ENCODE results near the gene BACE2. TPM values are rescaled to one million over a fixed set of nuclear protein-coding genes. Genes with fewer than 3 reads are reported as not detected.

The BACE2 gene
- total RNA-seq, 4 donors from 2014 or later, result 59.0 to 89.1 (median 68.1) TPM

DNA sequence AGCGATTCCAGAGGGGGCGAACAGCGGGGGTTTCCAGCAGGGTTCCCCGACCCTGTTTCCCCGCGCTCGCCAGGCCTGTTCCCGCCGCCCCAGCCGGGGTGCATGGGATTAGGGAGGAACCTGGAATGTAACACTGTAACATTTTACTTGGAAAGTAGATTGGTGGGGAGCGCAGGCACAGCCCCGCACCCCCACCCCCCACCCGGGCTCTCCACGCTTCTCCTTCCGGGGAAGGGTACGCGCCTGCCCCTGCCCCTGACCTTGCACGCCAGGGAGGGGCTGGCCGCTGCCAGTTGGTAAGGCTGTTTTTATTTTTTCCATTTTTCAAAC, 149.1 kb downstream of the BACE2 start:
- DNase-seq, result no peak
- 17 to 20% methylated on average over 19 of the region's 19 CpGs for WGBS, 2 donors
- Histone ChIP-seq H3K27me3 (no peaks in the 10 kb centered on the region), H3K4me1 (peaks cover 4 to 6% of the 10 kb centered on the region in 2 donors), H3K4me3 (replicated peaks in 1 of 3) (peak overlapping the region in 2 of 3 donors; percentile 35 to 44), H3K27ac (no peak overlapping the region), H3K36me3 (no peaks in the 10 kb centered on the region), H3K9me3 (no peaks in the 10 kb centered on the region)
- intact Hi-C loops (cut with DNase I), result no loop called here
- TF ChIP-seq POLR2A (IDR thresholded peaks at IDR 0.05), result no peak
- TF ChIP-seq, protein P1, sequence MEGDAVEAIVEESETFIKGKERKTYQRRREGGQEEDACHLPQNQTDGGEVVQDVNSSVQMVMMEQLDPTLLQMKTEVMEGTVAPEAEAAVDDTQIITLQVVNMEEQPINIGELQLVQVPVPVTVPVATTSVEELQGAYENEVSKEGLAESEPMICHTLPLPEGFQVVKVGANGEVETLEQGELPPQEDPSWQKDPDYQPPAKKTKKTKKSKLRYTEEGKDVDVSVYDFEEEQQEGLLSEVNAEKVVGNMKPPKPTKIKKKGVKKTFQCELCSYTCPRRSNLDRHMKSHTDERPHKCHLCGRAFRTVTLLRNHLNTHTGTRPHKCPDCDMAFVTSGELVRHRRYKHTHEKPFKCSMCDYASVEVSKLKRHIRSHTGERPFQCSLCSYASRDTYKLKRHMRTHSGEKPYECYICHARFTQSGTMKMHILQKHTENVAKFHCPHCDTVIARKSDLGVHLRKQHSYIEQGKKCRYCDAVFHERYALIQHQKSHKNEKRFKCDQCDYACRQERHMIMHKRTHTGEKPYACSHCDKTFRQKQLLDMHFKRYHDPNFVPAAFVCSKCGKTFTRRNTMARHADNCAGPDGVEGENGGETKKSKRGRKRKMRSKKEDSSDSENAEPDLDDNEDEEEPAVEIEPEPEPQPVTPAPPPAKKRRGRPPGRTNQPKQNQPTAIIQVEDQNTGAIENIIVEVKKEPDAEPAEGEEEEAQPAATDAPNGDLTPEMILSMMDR (IDR thresholded peaks at IDR 0.05), result no peak

- 82 to 85% methylated on average over 10 of the region's 10 CpGs for WGBS, 2 donors
- TF ChIP-seq POLR2A (IDR thresholded peaks at IDR 0.05), result no peak
- TF ChIP-seq, protein P1 (IDR thresholded peaks at IDR 0.05), result no peak
- no peak for DNase-seq
- intact Hi-C loops (cut with DNase I), result no loop called here
- Histone ChIP-seq H3K36me3 (no peaks in the 10 kb centered on the region), H3K27me3 (no peaks in the 10 kb centered on the region), H3K4me3 (replicated peaks in 1 of 3) (peak overlapping the region in 1 of 3 donors; percentile 35), H3K9me3 (no peaks in the 10 kb centered on the region), H3K4me1 (peaks cover 4 to 6% of the 10 kb centered on the region in 2 donors), H3K27ac (no peak overlapping the region)
Observed at GRCh38 chr21:41317458-41317857, 149.5 kb downstream of the BACE2 start.

- WGBS, 2 donors, result 89 to 94% methylated on average over 9 of the region's 9 CpGs
Observed at GRCh38 chr21:41318218-41318617, 150.3 kb downstream of the BACE2 start.

DNA sequence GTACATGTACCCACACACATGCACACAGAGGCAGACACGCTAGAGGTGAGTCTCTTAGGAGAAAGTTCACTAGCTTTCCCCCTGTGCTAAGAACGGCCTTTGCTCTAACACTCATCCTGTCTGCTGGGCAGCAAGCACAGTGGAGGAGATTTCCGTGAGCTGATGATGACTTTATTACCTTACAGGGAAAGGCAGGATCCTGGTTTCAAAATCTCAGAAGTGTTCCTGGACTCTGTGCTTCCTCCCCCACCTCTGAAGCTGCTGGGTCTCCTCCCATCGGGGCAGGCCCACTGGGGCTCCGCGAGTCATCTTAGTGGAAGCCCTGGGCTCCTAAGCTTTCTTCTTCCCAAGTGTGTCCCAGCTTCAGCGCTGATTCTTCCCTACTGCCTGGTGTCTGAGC, 151.3 kb downstream of the BACE2 start:
- Histone ChIP-seq H3K9me3 (no peaks in the 10 kb centered on the region), H3K36me3 (no peaks in the 10 kb centered on the region), H3K27ac (no peak overlapping the region), H3K27me3 (no peaks in the 10 kb centered on the region), H3K4me3 (replicated peaks in 1 of 3) (no peak overlapping the region), H3K4me1 (peaks cover 4 to 6% of the 10 kb centered on the region in 2 donors)
- TF ChIP-seq, protein P1 (IDR thresholded peaks at IDR 0.05), result no peak
- TF ChIP-seq POLR2A (IDR thresholded peaks at IDR 0.05), result no peak
- intact Hi-C loops (cut with DNase I), result no loop called here
- DNase-seq, result no peak
- WGBS, 2 donors, result 80 to 93% methylated on average over 6 to 7 of the region's 7 CpGs

More at GRCh38 chr21:41318218-41318617, 150.3 kb downstream of the BACE2 start:
- Histone ChIP-seq H3K4me1 (peaks cover 4 to 6% of the 10 kb centered on the region in 2 donors), H3K4me3 (replicated peaks in 1 of 3) (no peak overlapping the region), H3K36me3 (no peaks in the 10 kb centered on the region), H3K27me3 (no peaks in the 10 kb centered on the region), H3K9me3 (no peaks in the 10 kb centered on the region), H3K27ac (no peak overlapping the region)
- TF ChIP-seq POLR2A (IDR thresholded peaks at IDR 0.05), result no peak
- TF ChIP-seq, protein P1 (IDR thresholded peaks at IDR 0.05), result no peak
- DNase-seq, result no peak
- intact Hi-C loops (cut with DNase I), result no loop called here

GRCh38 chr21:41321211-41321907, 153.4 kb downstream of the BACE2 start:
- Histone ChIP-seq H3K36me3 (no peaks in the 10 kb centered on the region), H3K4me3 (replicated peaks in 1 of 3) (no peak overlapping the region), H3K27ac (no peak overlapping the region), H3K9me3 (no peaks in the 10 kb centered on the region), H3K27me3 (no peaks in the 10 kb centered on the region), H3K4me1 (peaks cover 0 to 6% of the 10 kb centered on the region in 2 donors)
- 84 to 85% methylated on average over 20 of the region's 20 CpGs for WGBS, 2 donors
- DNase-seq, result no peak
- TF ChIP-seq POLR2A (IDR thresholded peaks at IDR 0.05), result no peak
- TF ChIP-seq, protein P1 (IDR thresholded peaks at IDR 0.05), result no peak
- intact Hi-C loops (cut with DNase I), result no loop called here

All from thyroid gland (tissue), 4 donors.